Lower leg skin (tissue), 3 donors: ENCODE results near the gene ARHGAP15.

Experiments
- CTCF ChIP-seq, 3 donors: fragments of 450-650 bp; IDR thresholded peaks; one replicate each; pipeline ENCODE4 v1.5.1; 2016; ENCODE audit warnings: antibody characterized with exemption in 3 of 3, mild to moderate bottlenecking in 3 of 3, moderate library complexity in 2 of 3
- POLR2A ChIP-seq, 2 donors: fragments of 450-650 bp; IDR thresholded peaks; one replicate each; pipeline ENCODE4 v1.6.1; 2016 to 2017; ENCODE audit warnings: antibody characterized with exemption in 2 of 2, mild to moderate bottlenecking in 1 of 2, moderate library complexity in 1 of 2

GRCh38 chr2:143356336-143356735 lies 227.1 kb downstream of the ARHGAP15 start:
- TF ChIP-seq CTCF (IDR thresholded peaks at IDR 0.05) (no peak), POLR2A (IDR thresholded peaks at IDR 0.05) (no peak)
